CD4-positive, alpha-beta T cell treated with Interleukin-15 for 4 hours (primary cell): ENCODE measurements around the gene TBC1D3B.
"Not testable (repeated sequence)": the region's sequence is repeated elsewhere in the genome, so short reads cannot be mapped to it uniquely, and the experiment has no call there.

Experiments
- DNase-seq: peaks from one replicate; pipeline ENCODE4 v3.0.0-alpha.2; 2020; ENCODE audit warnings: low spot score

TBC1D3B gene

DNA sequence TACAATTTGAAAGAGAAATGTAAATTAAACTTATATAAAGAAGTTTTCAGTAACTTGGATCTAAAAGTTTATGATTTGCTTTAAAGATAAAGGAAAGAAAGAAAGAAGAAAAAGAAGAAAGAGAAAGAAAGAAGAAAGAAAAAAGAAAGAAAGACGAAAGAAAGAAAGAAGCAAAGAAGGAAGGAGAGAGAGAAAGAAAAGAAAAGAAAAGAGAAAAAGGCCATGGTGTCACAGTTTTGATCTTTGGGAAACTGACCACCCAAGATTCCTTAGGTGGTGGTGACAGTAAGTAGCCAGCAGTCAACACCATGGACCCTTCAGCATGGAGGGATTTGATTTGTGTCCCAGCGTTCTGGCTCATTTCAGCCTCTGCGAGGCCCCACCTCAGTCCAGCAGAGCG is 24.7 kb upstream of the TBC1D3B start:
- DNase-seq = not testable (repeated sequence)

DNA sequence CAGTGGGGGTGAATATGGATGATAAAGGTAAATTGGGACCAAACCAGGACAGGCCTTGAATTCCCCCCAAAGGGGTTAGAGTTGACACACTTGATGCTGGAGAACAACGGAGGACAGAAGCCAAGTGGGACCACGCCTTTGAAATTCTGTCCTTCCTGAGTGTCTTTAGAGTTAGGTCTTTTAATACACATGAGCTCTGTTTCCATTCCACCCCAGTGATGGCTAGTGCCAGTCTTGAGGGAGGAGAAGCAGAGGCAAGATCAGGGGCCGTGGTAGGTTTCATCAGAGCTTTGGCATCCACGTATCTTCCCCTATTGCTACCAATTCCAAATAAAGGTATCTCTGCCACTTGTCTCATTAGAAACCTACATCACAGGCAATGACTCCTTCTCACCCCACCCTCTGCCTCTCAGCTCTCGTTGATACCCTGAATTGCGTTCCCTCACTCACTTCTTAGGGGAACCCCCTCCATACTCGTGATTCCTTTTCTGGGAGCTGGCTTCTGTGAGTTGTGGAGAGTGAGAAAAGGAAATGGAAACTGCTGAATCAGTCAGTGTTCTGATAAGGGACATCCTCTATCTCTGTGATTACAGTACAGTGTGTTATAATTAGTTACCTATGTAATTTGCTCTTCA is 22.5 kb upstream of the TBC1D3B start:
- peak; percentile 53 for DNase-seq

DNA sequence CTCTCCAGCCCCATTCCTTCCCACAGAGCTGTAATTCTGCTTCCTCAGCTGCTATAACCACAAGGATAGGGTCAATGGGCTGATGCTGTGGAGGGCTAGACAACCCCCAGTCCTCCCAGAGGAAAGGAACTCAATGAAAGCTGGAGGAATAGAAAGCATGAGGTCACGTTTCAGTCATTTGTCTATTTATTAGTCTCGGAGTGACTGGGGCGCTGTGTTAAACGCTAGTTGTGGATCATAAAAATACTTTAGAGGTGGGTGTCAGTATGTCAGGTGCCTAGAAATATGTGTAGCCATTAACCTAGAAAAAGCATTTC is 20.9 kb upstream of the TBC1D3B start:
- no peak for DNase-seq

DNA sequence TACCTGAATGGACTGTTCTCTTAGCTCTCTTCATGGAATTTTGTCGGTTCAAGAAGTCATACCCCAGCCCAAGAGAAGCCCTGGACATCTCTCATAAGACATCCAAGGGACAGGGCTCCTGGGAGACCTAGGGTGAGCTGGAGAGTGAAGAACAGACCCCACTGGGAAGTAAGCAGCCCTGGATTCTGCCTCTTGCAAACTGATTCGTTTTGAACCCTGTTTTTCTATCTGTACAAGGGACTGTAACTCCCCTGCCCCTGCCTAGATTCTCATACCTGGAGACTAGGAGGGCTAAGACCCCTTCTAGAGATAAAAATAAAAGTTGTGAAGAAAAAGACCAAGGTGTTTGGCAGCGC is 19.7 kb upstream of the TBC1D3B start:
- DNase-seq = no peak

DNA sequence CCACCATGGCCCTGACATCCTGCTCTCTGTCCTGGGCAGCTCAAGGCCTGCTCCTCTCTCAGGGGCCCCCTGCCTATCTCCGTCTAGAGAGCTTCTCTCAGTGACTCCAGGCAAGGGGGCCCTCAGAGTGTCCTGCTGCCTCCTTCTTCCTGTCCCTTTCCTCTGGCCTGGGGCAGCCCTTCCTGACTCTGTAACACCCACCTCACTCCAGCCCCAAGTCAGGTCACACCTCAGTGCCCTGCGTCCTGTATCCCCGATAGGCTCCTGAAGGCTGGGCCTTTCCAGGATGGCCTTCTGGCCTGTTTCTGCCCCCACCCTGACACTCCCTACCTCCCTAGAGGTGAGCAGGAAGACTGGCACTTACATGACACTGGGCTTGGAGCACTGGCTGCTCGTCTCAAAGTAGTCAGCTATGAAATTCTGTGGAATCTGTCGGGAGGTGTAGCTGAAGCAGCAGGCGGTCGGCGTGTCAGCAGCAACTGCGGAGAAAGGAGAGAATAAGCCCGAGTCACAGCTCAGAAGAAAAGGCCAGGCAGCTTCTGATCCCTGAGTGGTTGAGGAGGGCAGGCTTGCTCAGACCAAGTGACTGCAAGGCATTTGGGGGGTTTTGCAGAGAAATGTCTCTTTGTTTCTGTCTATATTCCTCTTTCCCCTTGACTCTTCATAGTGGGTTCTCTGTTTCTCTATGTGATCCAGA is 19.1 kb upstream of the TBC1D3B start:
- DNase-seq = no peak

DNA sequence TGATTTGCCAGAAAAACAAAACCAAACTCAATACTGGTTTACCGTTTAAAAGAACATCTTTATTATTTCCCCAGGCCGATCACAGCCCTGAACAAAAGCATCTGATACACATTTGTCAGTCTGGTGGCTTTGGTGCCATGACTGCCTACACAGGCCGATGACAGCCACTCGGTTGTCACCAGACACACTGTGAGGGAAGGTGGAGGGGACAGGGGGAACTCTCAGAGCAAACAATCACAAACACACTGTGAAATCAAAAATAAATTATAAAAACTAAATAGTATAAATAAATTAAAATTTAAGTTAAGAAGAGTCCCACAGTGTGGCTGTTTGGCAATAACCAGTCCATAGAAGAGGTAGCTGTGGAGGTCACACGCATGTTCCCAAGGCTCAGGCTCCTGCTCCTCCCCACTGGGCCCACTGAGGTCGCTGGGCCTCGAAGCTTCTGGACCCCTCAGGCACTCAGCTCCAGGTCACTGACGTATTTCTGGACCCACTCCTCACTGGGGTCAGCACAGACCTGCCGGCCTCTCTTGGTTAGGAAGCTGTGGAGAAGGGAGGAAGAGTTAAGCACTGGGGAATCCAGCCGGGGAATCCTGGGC is 18.5 kb upstream of the TBC1D3B start:
- DNase-seq = not testable (repeated sequence)

DNA sequence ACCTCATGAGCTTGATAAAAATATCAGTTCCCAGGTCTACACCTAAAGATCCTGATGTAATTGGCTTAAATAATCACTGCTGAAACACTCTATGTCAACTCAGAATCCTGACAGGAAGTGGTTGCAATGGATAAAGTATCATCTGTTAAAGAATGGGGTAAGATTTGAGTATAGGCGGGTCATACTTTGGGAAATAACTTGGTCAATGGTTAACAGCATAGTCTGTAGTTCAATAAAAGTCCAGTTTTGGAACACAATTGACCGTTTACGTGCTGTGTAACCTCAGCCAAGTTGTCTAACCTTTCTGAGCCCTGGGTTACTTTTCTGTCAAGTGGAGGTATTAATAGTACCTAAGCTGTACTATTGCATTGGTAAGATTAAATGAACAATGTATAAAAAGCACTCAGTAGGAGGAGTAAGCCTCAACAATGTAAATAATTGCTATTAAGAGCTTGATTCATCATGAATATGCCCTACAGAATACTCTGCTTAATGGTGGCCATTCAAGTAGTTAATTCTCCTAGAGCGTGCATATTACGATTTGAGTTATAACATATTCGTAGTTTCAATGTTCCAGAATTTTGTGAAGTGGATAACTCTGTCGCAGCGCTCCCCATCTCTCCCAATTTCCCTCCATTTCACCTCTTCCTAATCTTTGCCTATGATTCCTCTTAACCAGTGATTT is 17.9 kb upstream of the TBC1D3B start:
- DNase-seq = not testable (repeated sequence)

DNA sequence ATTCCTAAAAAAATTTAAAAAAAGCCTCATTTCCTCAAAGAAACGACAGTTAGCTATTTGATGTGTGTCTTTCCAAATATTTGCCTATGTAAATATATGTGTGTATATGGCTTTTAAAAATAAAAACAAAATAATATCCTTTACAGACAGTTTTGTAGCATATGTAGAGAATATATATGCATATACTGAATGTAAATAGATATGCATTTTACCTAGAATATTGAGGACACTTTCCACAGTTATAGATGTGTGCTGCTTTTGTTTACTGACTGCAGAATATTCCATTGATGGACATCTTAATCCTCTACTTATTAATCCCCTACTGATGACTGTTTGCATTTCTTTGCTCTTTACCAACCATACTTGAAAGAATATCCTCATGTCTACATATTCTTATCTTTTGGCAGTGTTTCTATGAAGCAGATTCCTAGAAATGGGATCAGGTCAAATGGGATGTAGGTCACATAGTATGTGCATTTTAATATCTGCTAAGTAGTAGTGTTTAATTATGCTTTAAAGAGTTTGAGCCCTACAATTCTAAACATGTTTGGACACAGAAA is 16.9 kb upstream of the TBC1D3B start:
- DNase-seq = no peak

DNA sequence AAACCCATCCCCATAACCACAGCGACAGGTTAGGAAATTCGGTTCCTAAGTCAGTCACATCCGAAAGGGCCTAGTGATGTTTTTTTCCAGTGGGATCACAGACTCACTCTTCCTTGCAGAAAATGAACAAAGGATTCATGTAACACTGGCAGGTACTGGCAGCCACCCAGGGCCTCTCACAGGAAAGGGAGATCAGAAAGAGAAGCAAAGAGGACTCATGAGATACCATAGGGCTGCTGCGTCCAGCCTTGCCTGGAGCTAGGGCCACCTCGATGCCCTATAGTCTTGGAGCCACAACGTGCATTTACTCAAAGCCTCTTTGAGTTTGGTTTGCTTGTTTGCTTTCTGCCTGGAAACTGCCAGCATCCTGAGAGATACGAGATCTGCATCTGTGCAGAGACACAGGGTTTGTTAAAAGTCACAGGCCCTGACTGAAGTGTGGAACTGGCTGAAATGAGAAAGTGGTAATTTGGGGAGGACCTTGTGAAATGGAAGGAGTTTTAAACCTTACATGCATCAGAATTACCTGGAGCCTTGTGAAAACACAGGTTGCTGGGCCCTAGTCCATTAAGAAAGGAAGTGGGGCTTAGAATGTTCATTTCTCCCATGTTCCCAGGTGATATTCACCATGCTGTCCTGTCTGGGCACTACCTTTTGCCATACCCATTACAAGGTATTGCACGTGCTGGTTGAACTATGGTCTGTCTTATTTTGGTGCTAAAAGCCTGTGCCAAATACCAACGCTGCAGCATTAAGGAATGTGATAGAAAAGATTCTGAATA is 14.3 kb upstream of the TBC1D3B start:
- DNase-seq = not testable (repeated sequence)

DNA sequence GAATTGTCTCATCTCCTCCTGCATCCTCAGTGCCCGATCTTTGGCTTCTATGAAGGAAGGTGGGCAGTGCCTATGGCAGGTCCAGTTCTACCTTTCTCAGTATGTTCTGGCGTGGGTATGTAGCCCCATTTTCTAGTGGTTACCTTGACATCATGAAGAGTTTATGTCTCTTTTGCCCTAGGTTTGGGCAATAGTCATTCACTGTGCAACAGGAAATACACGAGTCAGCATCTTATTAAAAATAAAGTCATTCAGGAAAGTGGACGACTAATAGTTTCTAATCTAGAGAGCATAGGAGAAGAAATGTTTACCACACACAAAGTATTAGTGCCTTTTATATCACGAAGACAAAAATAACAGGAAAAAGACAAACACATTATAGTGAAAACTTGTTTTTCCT is 13.6 kb upstream of the TBC1D3B start:
- DNase-seq = not testable (repeated sequence)

DNA sequence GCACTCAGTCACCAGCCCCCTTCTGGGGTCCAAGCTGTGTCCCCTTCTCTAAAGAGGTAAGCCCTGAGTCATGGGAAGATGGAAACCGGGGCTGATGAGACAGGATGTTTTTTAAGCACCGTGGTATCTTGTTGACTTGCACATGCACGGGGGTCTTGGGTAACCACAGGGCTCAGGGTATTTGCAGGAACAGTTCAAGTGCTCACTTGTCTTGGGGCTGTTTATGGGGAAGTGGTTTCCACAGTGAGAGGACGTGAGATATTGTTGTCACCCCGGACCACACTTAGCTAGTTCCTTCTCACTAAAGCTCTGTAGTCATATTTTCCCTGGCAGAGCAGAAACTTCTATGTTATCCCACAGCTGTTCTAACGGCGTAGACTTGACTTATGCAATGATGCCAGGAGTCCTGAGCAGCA is 12.5 kb upstream of the TBC1D3B start:
- peak; percentile 38 for DNase-seq

DNA sequence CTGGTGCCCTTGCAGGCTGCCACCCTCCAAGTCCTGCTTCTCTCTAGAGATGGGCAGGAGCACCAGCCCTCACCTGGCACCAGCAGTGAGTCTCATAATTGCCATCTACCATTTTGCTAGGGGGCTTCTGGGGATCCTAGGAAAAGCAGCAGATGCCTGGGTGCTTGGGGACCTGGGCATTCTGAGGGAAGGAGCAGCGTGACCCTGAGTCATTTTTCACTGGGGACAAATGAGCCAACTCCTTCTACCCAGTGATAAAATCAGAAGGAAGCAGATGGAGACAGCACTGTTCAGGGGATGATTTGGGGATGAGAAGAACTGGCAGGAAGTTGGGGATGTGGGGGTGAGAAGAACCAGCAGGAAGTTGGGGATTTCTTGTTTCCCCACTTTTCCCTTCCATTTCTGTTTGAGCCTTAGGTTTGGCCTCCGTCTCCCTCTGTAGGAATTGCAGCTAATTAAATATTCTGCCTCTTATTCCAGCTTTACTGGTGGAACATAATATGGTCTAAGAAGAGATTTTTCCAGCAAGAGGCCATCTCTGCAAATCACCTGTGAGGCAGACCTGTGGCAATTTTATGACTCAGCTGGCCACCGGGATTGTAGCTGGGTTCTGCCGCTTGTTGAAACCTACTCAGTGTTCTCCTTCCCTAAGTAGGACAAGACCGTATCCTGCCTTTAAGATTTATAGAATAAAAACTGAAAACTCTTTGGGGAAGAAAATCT is 11.7 kb upstream of the TBC1D3B start:
- DNase-seq = not testable (repeated sequence)

DNA sequence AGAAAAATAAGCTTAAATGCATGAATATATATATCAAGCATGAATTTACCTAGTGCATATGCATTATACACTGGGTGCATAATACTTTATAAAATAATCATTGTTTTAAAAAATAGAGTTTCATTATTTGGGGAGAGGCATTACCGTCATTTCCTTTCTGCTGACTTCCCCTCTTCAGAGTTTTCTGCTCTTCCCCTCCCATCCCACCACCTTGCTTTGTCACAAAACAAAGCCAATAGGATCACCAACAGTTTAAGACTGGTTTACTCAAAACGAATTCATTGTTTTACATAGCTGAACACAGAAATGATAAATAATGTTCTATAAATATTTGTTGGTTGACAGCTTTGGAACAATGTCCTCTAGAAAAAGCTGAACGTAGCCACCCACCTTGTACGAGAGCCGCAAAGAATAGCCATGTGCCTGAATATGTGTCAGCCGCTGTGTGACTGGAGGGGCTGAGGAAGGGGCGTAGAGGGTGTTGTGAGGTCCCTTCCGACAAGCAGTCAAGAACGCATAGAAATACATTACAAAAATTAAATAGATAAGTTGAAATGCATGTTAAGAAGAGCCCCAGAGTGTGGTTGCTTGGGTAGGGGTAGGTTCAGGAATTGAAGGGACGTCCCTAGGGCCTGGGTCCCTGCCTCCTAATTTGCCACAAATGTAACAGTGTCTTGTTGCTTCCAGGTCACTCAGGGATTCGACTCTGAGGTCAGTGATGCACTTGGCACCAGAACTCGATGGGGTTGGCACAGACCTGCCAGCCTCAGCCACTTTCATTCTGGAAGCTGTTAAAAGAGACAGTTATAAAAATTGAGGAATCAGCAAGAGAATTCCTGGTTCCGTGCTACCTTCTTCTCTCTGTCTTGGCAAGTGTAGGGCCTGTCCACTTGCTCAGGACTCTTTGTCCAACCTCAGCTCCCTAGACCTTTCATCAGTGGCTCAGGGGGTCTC is 10.7 kb upstream of the TBC1D3B start:
- not testable (repeated sequence) for DNase-seq

DNA sequence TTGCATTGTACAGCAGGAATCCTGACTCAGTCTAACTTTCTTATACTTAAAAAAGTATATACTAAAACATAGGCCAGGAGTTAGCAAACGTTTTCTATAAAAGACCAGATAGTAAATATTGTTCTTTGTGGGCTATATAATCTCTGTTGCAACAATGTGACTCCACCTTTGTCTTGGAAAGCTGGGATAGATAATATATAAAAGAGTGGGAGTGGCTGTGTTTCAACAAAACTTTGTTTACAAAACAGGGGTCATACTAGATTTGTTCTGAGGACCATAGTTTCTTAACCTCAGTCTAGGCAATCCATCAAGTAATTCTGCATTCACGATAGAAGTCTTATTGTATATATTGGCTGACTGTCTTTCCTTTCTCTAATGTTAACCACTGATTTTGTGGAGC is 9.0 kb upstream of the TBC1D3B start:
- DNase-seq = no peak

DNA sequence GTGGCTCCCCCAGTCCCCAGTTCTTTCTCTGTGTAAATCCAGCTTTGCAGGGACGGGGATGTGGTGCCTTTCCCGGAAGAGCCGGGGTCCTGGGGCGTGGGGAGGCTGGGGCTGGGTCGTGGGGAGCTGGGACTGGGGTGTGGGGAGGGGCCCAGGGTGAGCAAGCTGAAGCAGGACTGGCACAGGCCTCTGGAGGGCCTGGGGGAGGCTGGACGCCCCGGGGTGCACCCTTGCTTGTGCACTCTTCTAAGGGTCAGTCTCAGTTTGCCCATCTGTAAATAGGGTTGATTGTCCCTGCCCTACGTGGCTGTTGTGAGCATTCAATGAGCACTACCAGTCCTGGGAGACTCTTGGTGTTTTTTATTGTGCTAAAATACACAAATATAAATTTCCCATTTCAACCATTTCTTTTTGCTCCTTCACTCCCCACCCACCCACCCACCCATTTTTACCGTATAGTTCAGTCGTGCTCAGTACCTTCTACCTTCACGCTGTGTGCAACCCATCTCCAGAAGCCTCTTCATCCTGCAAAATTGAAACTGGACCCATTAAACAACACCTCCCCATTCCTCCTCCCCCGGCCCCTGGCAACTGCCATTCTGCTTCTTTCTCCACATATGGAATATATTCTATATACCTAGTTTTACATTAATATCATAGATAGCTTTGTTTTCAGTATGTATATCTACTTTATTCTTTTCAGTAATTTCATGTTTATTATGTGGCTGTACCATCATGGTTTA is 7.8 kb upstream of the TBC1D3B start:
- DNase-seq = no peak

DNA sequence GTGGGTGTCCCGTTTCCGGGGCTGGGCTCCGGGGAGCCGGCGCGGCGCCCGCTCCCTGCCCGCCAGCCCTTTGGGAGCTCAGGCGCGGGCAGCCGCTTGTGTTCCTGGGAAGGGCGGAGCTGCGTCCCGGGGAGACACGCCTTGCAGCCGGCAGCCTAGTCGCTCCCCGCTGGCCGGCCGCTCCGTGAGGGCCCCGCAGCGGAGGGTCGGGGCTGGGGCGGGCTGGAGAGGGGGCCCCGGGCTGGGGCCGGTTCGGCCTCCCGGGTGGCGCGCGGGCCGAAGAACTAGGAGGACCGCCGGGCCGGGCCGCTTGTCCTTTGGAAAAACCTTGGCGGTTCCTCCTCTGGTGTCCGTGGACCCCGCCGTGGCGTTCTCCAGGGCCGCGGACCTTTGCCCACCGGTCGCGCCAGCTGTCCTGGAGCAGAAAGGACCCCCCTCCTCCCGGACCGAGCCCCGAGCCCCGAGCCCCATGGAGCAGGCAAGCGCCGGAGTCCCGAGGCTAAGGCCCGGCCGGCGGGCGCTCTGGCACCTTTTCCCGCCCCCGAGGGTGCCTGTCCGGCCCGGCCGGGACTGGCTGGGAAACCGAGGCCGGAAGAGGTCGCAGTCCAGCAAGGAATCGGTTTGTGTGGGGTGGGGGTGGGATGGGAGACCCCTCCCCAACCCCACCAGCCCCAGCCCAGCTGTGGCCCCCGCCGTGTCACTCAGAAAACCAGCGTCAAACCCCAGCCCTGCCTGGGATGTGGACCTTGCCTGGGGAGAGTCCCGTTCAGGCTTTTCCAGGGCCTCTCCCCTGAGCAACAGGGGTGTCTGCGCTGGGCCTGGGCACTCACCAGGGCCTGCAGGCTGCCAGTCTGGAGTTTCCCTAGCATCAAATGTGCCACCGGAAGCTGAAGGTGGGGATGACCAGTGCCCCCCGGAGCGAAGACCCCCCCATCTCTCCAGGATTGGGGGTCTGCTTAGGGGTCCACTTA is 6.8 kb upstream of the TBC1D3B start:
- DNase-seq = no peak

DNA sequence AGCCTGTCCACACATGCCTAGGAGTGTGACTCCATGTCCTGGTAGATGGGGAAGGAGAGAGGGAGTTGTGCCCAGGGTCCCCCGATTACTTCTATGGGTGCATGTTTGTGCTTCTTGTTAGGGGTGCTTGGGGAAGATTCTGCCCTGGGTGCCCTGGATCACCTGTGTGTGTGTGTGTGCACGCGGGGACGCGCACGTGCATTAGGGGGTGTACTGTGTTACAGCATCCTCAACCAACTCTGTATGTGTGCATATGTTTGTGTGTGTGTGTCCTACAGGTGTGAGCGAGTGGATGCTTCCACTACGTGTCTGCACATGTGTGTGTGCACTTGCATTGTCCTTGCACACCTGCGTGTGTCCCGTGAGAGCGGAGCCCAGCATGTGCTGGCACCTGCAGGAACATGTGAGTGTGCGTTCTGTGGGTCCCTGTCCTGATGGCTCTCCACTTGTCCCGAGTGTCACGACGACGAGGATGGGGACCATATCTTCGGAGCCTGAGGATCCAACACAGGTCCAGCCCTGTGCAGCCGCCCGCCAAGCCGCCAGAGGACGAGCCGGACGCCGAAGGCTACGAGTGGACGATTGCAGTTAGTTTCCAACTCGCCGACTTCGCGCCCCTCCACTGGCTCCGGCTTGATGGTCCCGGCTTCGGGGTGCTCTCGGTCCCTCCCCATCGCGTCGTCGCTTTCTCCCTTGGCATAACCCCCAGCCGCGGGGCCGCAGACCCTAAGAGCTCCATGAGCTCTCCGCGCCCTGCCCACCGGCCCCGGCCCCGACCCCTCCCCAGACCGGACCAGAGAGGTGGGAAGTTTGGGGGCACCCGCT is 6.0 kb upstream of the TBC1D3B start:
- DNase-seq = no peak
